Measurements from ENCODE around the gene OXCT1. TPM values are rescaled to one million over a fixed set of nuclear protein-coding genes. Genes with fewer than 3 reads are reported as not detected.

OXCT1 gene
- total and polyA plus RNA-seq, 9 of the 15 experiments (the other 6 are each of a cell fraction or from before 2014, with no cell fraction given), result 24.7 to 61.2 (median 41.9) TPM

DNA sequence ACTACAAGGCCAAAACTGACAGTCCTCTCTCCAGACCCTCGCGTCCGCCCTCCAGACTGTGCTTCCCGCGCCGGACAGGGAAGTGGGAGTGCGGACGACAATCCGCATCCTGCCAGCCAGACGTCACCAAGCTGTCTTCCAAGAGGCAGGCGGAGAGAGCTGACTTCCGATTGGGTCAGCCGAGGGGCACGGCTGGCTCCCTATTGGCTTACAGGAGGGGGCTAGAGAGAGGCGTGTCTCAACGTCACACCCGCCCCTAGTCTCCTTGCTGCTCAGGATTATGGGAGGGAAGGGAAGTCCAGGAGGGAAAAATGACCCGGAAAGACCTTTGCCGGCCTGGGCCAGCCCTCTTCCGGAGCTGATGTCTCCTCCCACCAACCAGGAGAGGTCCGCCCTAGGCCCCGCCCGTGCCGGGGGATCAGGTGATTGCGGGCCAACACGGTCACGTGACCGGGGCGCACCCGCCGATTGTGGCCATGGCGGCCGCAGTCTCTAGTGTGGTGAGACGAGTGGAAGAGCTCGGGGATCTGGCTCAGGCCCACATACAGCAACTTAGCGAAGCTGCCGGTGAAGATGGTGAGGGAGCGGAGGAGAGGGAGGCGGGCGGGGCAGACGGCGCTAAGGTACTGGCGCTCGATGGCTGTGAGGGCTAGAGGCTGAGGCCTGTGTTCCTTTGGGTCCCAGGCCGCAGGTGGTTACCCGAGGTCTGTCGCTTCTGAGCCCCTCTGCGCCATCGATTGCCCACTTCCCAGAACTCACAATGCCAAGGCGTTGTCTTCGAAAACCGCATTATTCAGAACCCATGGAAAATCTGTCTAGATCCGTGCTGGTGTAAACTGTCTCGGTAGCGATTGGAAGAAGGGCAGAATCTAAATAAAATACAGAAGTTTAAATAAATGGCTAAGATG lies 33.9 kb upstream of the OXCT1 start, which contains the start of gene RIMOC1 (continued):
- TF ChIP-seq STAT6 (CRISPR knock-in tag; IDR thresholded peaks at IDR 0.05) (peak; percentile 69; the same call in 1 of the 2 replicates), ZNF165 (CRISPR knock-in tag; IDR thresholded peaks at IDR 0.05; ENCODE audit: borderline replicate concordance) (0 out of 2 replicates have a peak, but pooled peaks have one; percentile 60), ZFPM2 (CRISPR knock-in tag; IDR thresholded peaks at IDR 0.05) (0 out of 2 replicates have a peak, but pooled peaks have one; percentile 35), RFX5 (IDR thresholded peaks at IDR 0.05; ENCODE audit: low read depth, low read length) (no peak), ZC3H8 (IDR thresholded peaks at IDR 0.05) (0 out of 2 replicates have a peak, but pooled peaks have one; percentile 38), ZNF696 (CRISPR knock-in tag; conservative IDR thresholded peaks at IDR 0.05) (no peak), RBM25 (IDR thresholded peaks at IDR 0.05; ENCODE audit: low read depth, low read length, severe bottlenecking) (peak; percentile 59), PTRF (tag; IDR thresholded peaks at IDR 0.05) (no peak), ZNF395 (CRISPR knock-in tag; IDR thresholded peaks at IDR 0.05) (no peak), PHF21A (IDR thresholded peaks at IDR 0.05; ENCODE audit: borderline replicate concordance, low read depth) (0 out of 2 replicates have a peak, but pooled peaks have one; percentile 51), ZNF384 (IDR thresholded peaks at IDR 0.05; ENCODE audit: low read depth, low read length) (no peak), STAT5A (IDR thresholded peaks at IDR 0.05; ENCODE audit: borderline replicate concordance, low read length) (no peak), MAZ (CRISPR knock-in tag; conservative IDR thresholded peaks at IDR 0.05 in 1 of 2, IDR thresholded peaks at IDR 0.05 in 1 of 2) (peak; percentile 91 to 96), ETV6 (IDR thresholded peaks at IDR 0.05; ENCODE audit: borderline replicate concordance in 1 of 2, low read depth in 2 of 2, low read length in 1 of 2) (no peak), ETV6 (CRISPR knock-in tag; IDR thresholded peaks at IDR 0.05; ENCODE audit: borderline replicate concordance) (no peak), ZKSCAN1 (IDR thresholded peaks at IDR 0.05; ENCODE audit: low read depth, low read length) (no peak), ZEB2 (IDR thresholded peaks at IDR 0.05) (no peak), TEAD1 (CRISPR knock-in tag; IDR thresholded peaks at IDR 0.05) (peak; percentile 83 to 89)
- TF ChIP-seq, protein P1, sequence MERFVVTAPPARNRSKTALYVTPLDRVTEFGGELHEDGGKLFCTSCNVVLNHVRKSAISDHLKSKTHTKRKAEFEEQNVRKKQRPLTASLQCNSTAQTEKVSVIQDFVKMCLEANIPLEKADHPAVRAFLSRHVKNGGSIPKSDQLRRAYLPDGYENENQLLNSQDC (CRISPR knock-in tag; IDR thresholded peaks at IDR 0.05), result no peak
- TF ChIP-seq, protein P2, sequence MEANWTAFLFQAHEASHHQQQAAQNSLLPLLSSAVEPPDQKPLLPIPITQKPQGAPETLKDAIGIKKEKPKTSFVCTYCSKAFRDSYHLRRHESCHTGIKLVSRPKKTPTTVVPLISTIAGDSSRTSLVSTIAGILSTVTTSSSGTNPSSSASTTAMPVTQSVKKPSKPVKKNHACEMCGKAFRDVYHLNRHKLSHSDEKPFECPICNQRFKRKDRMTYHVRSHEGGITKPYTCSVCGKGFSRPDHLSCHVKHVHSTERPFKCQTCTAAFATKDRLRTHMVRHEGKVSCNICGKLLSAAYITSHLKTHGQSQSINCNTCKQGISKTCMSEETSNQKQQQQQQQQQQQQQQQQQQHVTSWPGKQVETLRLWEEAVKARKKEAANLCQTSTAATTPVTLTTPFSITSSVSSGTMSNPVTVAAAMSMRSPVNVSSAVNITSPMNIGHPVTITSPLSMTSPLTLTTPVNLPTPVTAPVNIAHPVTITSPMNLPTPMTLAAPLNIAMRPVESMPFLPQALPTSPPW (CRISPR knock-in tag; IDR thresholded peaks at IDR 0.05), result peak; percentile 95

Data from K562 (cell line).